Suprapubic skin (tissue), 4 donors: ENCODE results near the gene BMERB1.

Experiments
- CTCF ChIP-seq, 2 donors: fragments of 200-600 bp in 1 of 2; fragments of 450-650 bp in 1 of 2; sonication (generic) in 1 of 2; IDR thresholded peaks; one replicate each; pipeline ENCODE4 v1.5.1; 2016 to 2019; ENCODE audit warnings: antibody characterized with exemption in 2 of 2, mild to moderate bottlenecking in 1 of 2, moderate library complexity in 1 of 2
- EP300 ChIP-seq: sonication (generic); formaldehyde crosslinking; IDR thresholded peaks from one replicate; pipeline ENCODE4 v1.6.1; 2017; ENCODE audit warnings: antibody characterized with exemption
- POLR2A ChIP-seq, 2 donors: fragments of 450-650 bp; IDR thresholded peaks; one replicate each; pipeline ENCODE4 v1.6.1; 2017; ENCODE audit warnings: antibody characterized with exemption in 2 of 2, mild to moderate bottlenecking in 2 of 2, moderate library complexity in 2 of 2
- POLR2AphosphoS5 ChIP-seq, 3 donors: sonication (generic); formaldehyde crosslinking; IDR thresholded peaks; one replicate each; pipeline ENCODE4 v1.6.1; 2017; ENCODE audit warnings: antibody characterized with exemption in 3 of 3

- no peak for TF ChIP-seq POLR2AphosphoS5 (IDR thresholded peaks at IDR 0.05)
- TF ChIP-seq CTCF (IDR thresholded peaks at IDR 0.05) = no peak
- TF ChIP-seq POLR2A (IDR thresholded peaks at IDR 0.05) = no peak
- TF ChIP-seq EP300 = no peak
Observed at GRCh38 chr16:15461376-15461775, 27.0 kb downstream of the BMERB1 start.
